Stimulated activated CD4-positive, alpha-beta T cell treated with anti-CD3 and anti-CD28 coated beads, Interleukin-4, amount 100 ng/mL, for 1 hour (primary cell): ENCODE data around the gene HTRA1.

ENCODE experiments used
- DNase-seq: peaks from one replicate; pipeline ENCODE4 v3.0.0-alpha.2; 2020

Gene HTRA1

DNA sequence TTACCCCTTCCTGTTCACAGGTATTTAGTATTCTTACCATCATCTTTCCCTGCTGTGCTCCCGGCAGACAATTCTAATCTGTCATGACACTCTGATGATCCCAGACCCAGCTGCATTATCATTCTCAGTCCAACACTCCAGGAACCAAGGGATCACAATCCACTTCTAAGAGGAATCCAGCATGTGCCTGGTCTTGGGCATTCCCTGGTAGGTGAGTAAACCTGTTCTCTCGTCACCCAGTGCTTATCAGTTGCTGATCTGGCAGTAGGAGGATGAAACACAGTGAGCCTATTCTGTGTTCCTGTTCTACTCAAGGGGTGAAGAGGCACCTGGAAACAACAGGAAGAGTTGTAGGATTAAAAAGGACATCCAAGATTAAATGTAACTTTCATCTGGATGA, 97.9 kb downstream of the HTRA1 start:
- DNase-seq = no peak

GRCh38 chr10:122560279-122560804, 99.0 kb downstream of the HTRA1 start, which contains the start of gene DMBT1:
TSS of gene DMBT1 (plus strand) at chr10:122560754. CDS start at chr10:122560771, 17 bp downstream.
- DNase-seq = no peak

- no peak for DNase-seq
Measured at GRCh38 chr10:122561212-122561611, 99.9 kb downstream of the HTRA1 start.

- DNase-seq = no peak
Measured at GRCh38 chr10:122561792-122562191, 100.4 kb downstream of the HTRA1 start.
